Calu3 (cell line): ENCODE results near the gene FAM50A. TPM values are rescaled to one million over a fixed set of nuclear protein-coding genes. Genes with fewer than 3 reads are reported as not detected.
A peak's percentile ranks its signal among the peaks of the same experiment; 100 is the strongest.

ENCODE experiments used
- BruUV-seq: library from RNA; stranded (reverse); fragments of 400-500 nt; replicated peaks from 2 replicates; lab custom pipeline; 2021; lab: Mats Ljungman, UMichigan
- CTCF ChIA-PET: fragments of 300-600 bp; sonication (Branson Sonifier 250); formaldehyde crosslinking; loops from one replicate; lab custom pipeline; 2022; ENCODE audit warnings: antibody characterized with exemption; lab: Charles Lee
- DNase-seq: peaks from one replicate; pipeline ENCODE4 v3.0.0; 2022
- H3K27ac Mint-ChIP-seq: one replicate; pipeline ENCODE4 v1.8.0; 2022; ENCODE audit warnings: mixed read lengths; ENCODE audit not compliant: unreplicated experiment
- H3K27me3 Mint-ChIP-seq: one replicate; pipeline ENCODE4 v1.8.0; 2022; ENCODE audit warnings: mixed read lengths; ENCODE audit not compliant: unreplicated experiment
- H3K36me3 Mint-ChIP-seq: one replicate; pipeline ENCODE4 v1.8.0; 2022; ENCODE audit warnings: mild to moderate bottlenecking, moderate library complexity, mixed read lengths; ENCODE audit not compliant: insufficient read depth, unreplicated experiment
- H3K4me1 Mint-ChIP-seq: one replicate; pipeline ENCODE4 v1.8.0; 2022; ENCODE audit warnings: mild to moderate bottlenecking, low read depth, mixed read lengths; ENCODE audit not compliant: unreplicated experiment
- H3K4me3 Mint-ChIP-seq: one replicate; pipeline ENCODE4 v1.8.0; 2022; ENCODE audit warnings: mild to moderate bottlenecking, low read depth, moderate library complexity, mixed read lengths; ENCODE audit not compliant: unreplicated experiment
- H3K9me3 Mint-ChIP-seq: one replicate; pipeline ENCODE4 v1.8.0; 2022; ENCODE audit warnings: low read depth, mixed read lengths; ENCODE audit not compliant: unreplicated experiment
- intact Hi-C: fragments of 100-400 bp; cut with micrococcal nuclease; formaldehyde crosslinking; loops from one replicate; pipeline ENCODE4 v1.10.0; 2022; ENCODE audit not compliant: unreplicated experiment
- total RNA-seq: library from RNA; stranded (reverse); gene quantifications from 2 replicates; pipeline ENCODE4 v1.2.3, GENCODE V29; 2022
- TF ChIP-seq, protein P1 (sequence below): fragments of 200-600 bp; IDR thresholded peaks from one replicate; pipeline ENCODE4 v1.8.0; 2022; ENCODE audit warnings: antibody characterized with exemption; ENCODE audit not compliant: unreplicated experiment

The FAM50A gene
- total RNA-seq, 1 experiment from 2014 or later: 88.9 TPM

DNA sequence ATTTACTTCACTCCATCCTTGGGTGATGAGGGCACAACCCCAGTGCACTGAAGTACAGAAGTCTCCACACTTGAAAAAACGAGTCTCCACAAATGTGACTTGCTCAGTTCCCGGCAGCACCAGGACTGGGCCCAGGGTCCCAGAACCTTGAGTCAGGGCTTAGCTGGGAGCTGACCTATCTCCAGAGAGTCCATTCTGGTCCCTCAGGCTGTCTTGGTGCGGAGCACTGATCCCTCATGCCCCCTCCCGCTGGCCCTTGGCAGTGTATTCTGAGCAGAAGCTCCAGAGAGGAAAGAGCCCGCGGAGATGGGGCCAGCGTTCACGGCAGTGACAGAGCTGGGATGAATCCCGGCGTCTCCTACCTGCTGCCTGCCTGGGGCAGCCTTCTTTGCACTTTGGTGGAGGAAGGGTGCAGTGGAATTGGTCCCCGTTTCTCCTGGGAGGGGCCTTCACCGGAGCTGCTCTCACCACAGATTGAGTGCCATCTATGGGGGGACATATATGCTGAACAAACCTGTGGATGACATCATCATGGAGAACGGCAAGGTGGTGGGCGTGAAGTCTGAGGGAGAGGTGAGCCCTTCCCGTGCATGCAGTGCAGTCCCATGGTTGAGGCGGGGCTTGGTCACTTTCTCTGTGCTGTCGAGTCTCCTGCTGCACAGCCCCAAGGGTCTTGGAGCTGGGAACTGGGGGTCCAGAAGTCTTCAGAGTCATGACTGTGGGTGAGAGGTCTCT lies 3.2 kb upstream of the FAM50A start:
- peaks cover 76% of the 10 kb centered on the region for H3K36me3 Mint-ChIP-seq

DNA sequence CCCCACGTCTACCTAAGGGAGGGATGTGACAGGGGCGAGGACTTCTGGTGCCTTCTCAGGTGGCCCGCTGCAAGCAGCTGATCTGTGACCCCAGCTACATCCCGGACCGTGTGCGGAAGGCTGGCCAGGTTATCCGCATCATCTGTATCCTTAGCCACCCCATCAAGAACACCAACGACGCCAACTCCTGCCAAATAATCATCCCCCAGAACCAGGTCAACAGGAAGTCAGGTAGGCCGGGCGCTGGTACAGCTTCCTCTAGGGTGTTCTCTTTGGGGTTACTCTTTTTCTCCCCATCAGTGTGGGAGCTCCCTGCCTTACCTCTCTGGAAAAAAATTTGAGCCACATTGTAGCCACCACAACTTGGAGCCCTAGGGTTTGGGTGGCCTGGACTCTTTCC lies 2.4 kb upstream of the FAM50A start:
- no peaks in the 10 kb centered on the region for H3K27me3 Mint-ChIP-seq
- CTCF ChIA-PET: interaction anchor here (0.6 kb wide), 1 partner anchor 71 kb away, joined by 3 read pairs; no protein-coding TSS in a partner anchor
- BruUV-seq: no TSS peak
- no peaks in the 10 kb centered on the region for H3K9me3 Mint-ChIP-seq
- intact Hi-C loops: no loop called here
- H3K4me3 Mint-ChIP-seq: no peak overlapping the region
- H3K27ac Mint-ChIP-seq: no peak overlapping the region
- DNase-seq: no peak
- H3K36me3 Mint-ChIP-seq: peaks cover 76% of the 10 kb centered on the region
- peaks cover 14% of the 10 kb centered on the region for H3K4me1 Mint-ChIP-seq
- TF ChIP-seq, protein P1, sequence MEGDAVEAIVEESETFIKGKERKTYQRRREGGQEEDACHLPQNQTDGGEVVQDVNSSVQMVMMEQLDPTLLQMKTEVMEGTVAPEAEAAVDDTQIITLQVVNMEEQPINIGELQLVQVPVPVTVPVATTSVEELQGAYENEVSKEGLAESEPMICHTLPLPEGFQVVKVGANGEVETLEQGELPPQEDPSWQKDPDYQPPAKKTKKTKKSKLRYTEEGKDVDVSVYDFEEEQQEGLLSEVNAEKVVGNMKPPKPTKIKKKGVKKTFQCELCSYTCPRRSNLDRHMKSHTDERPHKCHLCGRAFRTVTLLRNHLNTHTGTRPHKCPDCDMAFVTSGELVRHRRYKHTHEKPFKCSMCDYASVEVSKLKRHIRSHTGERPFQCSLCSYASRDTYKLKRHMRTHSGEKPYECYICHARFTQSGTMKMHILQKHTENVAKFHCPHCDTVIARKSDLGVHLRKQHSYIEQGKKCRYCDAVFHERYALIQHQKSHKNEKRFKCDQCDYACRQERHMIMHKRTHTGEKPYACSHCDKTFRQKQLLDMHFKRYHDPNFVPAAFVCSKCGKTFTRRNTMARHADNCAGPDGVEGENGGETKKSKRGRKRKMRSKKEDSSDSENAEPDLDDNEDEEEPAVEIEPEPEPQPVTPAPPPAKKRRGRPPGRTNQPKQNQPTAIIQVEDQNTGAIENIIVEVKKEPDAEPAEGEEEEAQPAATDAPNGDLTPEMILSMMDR: no peak

More for the DNA sequence above, 3.2 kb upstream of the FAM50A start:
- CTCF ChIA-PET: interaction anchor here (0.6 kb wide), 1 partner anchor 91 kb away, joined by 4 read pairs; no protein-coding TSS in a partner anchor
- Mint-ChIP-seq H3K9me3 (no peaks in the 10 kb centered on the region), H3K27me3 (no peaks in the 10 kb centered on the region), H3K27ac (no peak overlapping the region), H3K4me3 (no peak overlapping the region), H3K4me1 (peaks cover 14% of the 10 kb centered on the region)
- TF ChIP-seq, protein P1: no peak
- BruUV-seq: no TSS peak
- intact Hi-C loops: no loop called here
- DNase-seq: no peak

DNA sequence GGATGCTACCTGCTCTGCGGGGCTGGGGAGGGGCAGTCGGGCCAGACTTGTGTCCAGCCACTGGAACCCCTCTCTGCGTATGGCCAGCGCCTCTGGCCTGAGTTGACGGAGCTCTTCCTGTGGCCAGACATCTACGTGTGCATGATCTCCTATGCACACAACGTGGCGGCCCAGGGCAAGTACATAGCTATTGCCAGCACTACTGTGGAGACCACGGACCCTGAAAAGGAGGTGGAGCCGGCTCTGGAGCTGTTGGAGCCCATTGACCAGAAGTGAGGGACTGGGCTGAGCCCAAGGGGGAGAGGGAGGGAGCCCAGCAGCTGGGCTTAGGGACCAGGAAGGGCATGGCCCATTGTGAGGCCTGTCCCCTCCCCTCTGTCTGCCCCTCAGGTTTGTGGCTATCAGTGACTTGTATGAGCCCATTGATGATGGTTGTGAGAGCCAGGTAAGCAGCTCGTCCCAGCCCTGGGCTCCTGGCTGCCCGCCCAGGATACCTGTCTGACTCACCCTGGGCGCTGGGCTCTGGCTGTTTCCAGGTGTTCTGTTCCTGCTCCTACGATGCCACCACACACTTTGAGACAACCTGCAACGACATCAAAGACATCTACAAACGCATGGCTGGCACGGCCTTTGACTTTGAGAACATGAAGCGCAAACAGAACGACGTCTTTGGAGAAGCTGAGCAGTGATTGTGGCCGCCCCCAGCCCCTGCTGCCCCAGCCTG lies 1.8 kb upstream of the FAM50A start:
- intact Hi-C loops: no loop called here
- CTCF ChIA-PET: interaction anchor here (0.6 kb wide), 1 partner anchor 71 kb away, joined by 3 read pairs; no protein-coding TSS in a partner anchor
- Mint-ChIP-seq H3K36me3 (peaks cover 76% of the 10 kb centered on the region), H3K27me3 (no peaks in the 10 kb centered on the region), H3K4me3 (no peak overlapping the region), H3K4me1 (peaks cover 14% of the 10 kb centered on the region), H3K9me3 (no peaks in the 10 kb centered on the region), H3K27ac (no peak overlapping the region)
- TSS peak; percentile 35 for BruUV-seq
- DNase-seq: peak; percentile 62
- TF ChIP-seq, protein P1: no peak

DNA sequence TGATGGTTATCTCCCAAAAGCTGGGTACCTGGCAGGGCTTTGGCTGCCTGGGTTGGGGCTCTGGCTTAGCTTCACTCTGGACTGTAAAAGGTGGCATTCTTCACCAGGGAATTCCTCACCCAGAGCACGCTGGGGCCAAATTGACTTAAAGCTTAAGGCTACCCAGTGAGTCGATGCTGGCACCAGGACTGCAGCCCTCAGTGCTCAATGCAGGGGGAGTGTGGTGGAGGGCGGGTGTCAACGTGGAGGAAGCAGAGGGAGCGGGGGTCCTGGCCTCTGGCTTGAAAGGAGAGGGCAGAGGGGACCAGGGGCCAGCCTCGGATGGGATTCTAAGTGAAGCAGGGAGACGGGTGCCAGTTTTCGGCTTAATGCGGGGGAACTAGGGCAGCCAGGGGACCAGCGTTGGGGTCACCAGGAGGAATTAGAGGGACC lies 446 bp upstream of the FAM50A start:
- DNase-seq: no peak
- Mint-ChIP-seq H3K9me3 (no peaks in the 10 kb centered on the region), H3K36me3 (peaks cover 75% of the 10 kb centered on the region), H3K4me3 (peak overlapping the region; percentile 78), H3K27ac (peak overlapping the region; percentile 91), H3K4me1 (peaks cover 14% of the 10 kb centered on the region), H3K27me3 (no peaks in the 10 kb centered on the region)
- TF ChIP-seq, protein P1: no peak
- no TSS peak for BruUV-seq
- CTCF ChIA-PET: interaction anchor here (0.6 kb wide), 1 partner anchor 18 kb away, joined by 7 read pairs; no protein-coding TSS in a partner anchor
- intact Hi-C loops: no loop called here
